SK-N-MC (cell line): ENCODE measurements around the gene LIMS2.

Source experiments
- EZH2 ChIP-seq: fragments of 200-600 bp; sonication (generic); IDR thresholded peaks from one replicate; pipeline ENCODE4 v1.6.1; 2017; ENCODE audit warnings: antibody characterized with exemption
- FOXP2 ChIP-seq: optimal IDR thresholded peaks from 2 replicates; pipeline ENCODE3; 2011; ENCODE audit warnings: mild to moderate bottlenecking, moderate library complexity; ENCODE audit not compliant: insufficient read depth; ENCODE audit errors: extremely low read length, control extremely low read depth
- POLR2AphosphoS5 ChIP-seq: IDR thresholded peaks from 2 replicates; pipeline ENCODE4 v1.6.1; 2012; ENCODE audit warnings: mild to moderate bottlenecking, low read depth, low read length, borderline replicate concordance

- no peak for TF ChIP-seq EZH2
- no peak for TF ChIP-seq POLR2AphosphoS5
- TF ChIP-seq FOXP2: no peak
Observed at GRCh38 chr2:127679680-127680361, 4.5 kb upstream of the LIMS2 start.
